Measurements from ENCODE around the gene SLC2A1.

Gene SLC2A1

GRCh38 chr1:42887366-42887765, 71.3 kb downstream of the SLC2A1 start:
- DNase-seq: no peak

GRCh38 chr1:42886800-42887199, 71.9 kb downstream of the SLC2A1 start:
- DNase-seq: no peak

- DNase-seq: no peak
Measured at GRCh38 chr1:42886046-42886739, 72.5 kb downstream of the SLC2A1 start.

GRCh38 chr1:42880384-42880783, 78.3 kb downstream of the SLC2A1 start:
- no peak for DNase-seq

- no peak for DNase-seq
Measured at GRCh38 chr1:42877380-42877779, 81.3 kb downstream of the SLC2A1 start.

GRCh38 chr1:42876009-42876408, 82.7 kb downstream of the SLC2A1 start:
- no peak for DNase-seq

Data from stimulated activated CD4-positive, alpha-beta T cell treated with anti-CD3 and anti-CD28 coated beads, Interleukin-15, amount 100 ng/mL, for 24 hours (primary cell).